22Rv1 (cell line): Measurements from ENCODE around the gene DNAJC9.

ENCODE experiments used
- ZFX ChIP-seq: fragments of 450-650 bp; IDR thresholded peaks from 2 replicates; pipeline ENCODE4 v1.6.1; 2017; ENCODE audit warnings: antibody characterized with exemption, borderline replicate concordance
- TF ChIP-seq, protein P1 (sequence below): fragments of 450-650 bp; IDR thresholded peaks from 2 replicates; pipeline ENCODE4 v1.5.1; 2017; ENCODE audit warnings: mild to moderate bottlenecking

DNA sequence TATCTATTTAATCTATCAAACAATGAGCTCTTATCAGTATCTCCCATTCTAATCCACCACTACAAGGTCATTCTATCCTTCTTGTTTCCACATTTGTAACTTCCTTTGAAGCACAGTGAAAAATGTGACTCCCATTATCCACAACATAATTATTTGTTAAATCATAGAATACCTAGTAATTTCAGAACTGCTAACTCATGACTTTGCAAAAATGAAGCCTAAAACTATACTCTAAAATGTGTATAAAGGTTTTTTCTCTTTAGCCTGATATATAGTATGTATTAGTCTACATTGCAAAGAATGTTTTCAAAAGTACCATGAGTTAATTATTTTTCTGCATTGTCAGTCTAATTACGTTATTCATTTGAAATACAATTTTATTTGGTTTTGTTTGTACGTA, 17.4 kb upstream of the DNAJC9 start:
- TF ChIP-seq, protein P1, sequence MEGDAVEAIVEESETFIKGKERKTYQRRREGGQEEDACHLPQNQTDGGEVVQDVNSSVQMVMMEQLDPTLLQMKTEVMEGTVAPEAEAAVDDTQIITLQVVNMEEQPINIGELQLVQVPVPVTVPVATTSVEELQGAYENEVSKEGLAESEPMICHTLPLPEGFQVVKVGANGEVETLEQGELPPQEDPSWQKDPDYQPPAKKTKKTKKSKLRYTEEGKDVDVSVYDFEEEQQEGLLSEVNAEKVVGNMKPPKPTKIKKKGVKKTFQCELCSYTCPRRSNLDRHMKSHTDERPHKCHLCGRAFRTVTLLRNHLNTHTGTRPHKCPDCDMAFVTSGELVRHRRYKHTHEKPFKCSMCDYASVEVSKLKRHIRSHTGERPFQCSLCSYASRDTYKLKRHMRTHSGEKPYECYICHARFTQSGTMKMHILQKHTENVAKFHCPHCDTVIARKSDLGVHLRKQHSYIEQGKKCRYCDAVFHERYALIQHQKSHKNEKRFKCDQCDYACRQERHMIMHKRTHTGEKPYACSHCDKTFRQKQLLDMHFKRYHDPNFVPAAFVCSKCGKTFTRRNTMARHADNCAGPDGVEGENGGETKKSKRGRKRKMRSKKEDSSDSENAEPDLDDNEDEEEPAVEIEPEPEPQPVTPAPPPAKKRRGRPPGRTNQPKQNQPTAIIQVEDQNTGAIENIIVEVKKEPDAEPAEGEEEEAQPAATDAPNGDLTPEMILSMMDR: no peak
- no peak for TF ChIP-seq ZFX
